ENCODE results near the gene MYCL.

Gene MYCL

GRCh38 chr1:39898648-39899603, 2.8 kb downstream of the MYCL start:
- H3K36me3 ChIP-seq = peaks cover 0 to 20% (median 0%) of the 10 kb centered on the region in 11 experiments; a peak in 4 of 22 replicates
- no peak overlapping the region; a peak in 1 of 20 replicates for H3K4me3 ChIP-seq
- peaks cover 31 to 73% (median 63%) of the 10 kb centered on the region in 11 experiments for H3K27me3 ChIP-seq
- peaks cover 0 to 9% (median 0%) of the 10 kb centered on the region in 11 experiments; a peak in 4 of 22 replicates for H4K20me1 ChIP-seq
- H3K4me2 ChIP-seq = peak overlapping the region in 5 of 11 experiments; percentile 95 to 99 (median 96); a peak in 8 of 22 replicates
- TF ChIP-seq Cebpa-rat (IDR thresholded peaks at IDR 0.05) = no peak
- H3K4me1 ChIP-seq = peaks cover 5 to 70% (median 34%) of the 10 kb centered on the region in 10 experiments; a peak in 16 of 20 replicates
- H3K9me3 ChIP-seq (replicated peaks in 1 of 11) = no peaks in the 10 kb centered on the region
- no peak overlapping the region for H3K9ac ChIP-seq
- no peak overlapping the region for H3K27ac ChIP-seq

DNA sequence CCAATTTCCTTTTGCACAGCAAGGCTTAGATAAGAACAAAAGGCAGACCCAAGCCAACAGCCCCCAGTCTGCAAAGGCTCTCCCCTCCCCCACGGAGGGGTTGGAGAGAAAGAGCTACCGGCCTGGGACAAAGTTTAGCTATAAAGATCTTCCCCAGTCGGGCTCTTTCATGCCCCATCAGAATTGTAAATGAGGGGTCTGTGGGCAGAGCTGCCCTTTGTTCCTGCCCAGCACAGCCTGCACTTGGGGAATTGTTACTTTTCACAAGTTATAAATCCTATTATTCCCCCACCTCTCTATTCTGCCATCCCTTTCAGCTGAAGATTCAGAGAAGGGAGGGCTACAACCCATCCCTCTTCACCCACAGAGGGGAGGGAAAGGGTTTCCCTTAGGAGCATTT, 3.5 kb downstream of the MYCL start:
- Histone ChIP-seq H3K4me2 (peak overlapping the region in 3 of 11 experiments; percentile 95 to 99 (median 96); a peak in 4 of 22 replicates), H3K4me1 (peaks cover 5 to 74% (median 37%) of the 10 kb centered on the region in 10 experiments; a peak in 17 of 20 replicates), H3K4me3 (no peak overlapping the region), H3K27ac (no peak overlapping the region), H3K9ac (no peak overlapping the region), H3K36me3 (peaks cover 0 to 20% (median 0%) of the 10 kb centered on the region in 11 experiments; a peak in 4 of 22 replicates), H3K27me3 (peaks cover 27 to 65% (median 56%) of the 10 kb centered on the region in 11 experiments), H4K20me1 (peaks cover 0 to 9% (median 0%) of the 10 kb centered on the region in 11 experiments; a peak in 4 of 22 replicates), H3K9me3 (replicated peaks in 1 of 11) (no peaks in the 10 kb centered on the region)
- TF ChIP-seq Cebpa-rat (IDR thresholded peaks at IDR 0.05) = no peak

DNA sequence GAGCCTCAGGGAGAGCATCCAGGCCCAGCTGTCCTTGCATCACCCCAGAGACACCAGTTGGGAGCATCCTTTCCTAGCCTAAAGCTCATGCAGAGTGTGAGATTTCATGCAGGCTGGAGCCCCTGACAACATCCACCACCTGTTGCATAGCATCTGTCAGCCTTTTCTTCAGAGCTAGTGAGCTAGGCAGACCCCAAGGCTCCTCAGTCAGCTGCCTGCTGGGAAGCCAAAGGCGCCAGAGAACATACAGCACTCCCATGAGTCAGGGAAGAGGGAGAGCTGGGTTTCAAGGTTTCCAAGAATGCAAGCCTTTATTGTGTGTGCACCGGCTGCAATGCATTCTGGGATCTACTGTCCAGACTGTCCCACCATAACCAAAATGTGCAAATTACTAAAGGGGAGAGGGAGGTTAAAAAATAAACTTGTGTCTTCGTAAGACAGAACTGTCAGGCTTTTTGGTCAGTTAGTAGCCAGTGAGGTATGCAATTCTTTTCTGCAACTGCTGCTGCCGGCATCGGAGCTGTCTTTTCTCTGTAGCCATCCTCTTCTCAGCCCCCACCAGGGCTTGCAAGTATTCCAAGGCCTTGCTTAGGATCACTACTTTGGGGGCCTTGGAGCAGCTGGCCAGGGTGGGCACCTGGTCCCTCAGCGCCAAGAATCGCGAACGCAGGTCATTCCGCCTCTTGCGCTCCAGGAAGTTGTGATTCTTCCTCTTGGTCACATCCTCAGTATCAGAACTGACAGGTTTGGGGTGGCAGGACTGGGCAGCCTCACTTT, 4.6 kb downstream of the MYCL start:
- Histone ChIP-seq H4K20me1 (peaks cover 0 to 9% (median 0%) of the 10 kb centered on the region in 11 experiments; a peak in 4 of 22 replicates), H3K27ac (no peak overlapping the region), H3K9ac (no peak overlapping the region)

DNA sequence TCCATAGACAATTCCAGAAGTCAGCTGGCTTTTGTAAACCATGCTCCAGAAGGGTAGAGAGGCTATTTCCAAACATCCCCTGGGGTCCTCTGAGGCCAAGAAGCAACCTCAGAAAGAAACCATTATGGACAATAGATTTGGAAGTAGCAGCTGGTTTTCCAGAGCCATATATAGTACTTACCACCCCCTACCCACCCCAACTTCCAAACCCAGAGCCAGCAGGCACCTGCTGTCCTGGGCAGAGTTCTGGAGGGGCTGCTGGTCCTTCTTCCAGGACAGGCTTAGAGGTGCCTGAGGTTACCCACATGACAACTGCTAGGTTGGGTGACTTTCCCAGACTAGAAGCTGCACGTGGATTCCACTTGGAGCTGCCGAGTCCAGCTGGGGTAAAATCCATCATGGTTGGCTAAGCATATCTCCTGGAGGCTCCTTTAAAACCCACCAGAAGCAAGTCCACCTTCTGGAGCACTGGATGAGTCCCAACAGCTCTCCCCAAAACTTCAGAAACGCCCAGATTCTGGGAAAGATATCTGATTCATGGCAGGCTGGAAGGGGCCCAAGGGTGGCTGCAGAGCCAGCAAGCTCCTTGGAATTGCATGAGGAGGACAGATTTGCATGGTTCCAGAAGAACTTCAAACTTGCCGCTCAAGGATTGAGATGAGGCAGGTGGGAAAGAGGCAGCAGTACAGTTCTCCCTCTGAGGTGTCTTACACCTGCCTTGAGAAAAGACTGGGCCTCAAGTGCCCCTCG, 5.8 kb downstream of the MYCL start:
- Histone ChIP-seq H3K9ac (no peak overlapping the region), H3K4me1 (peaks cover 5 to 85% (median 40%) of the 10 kb centered on the region in 10 experiments; a peak in 19 of 20 replicates), H3K27me3 (peaks cover 15 to 43% (median 33%) of the 10 kb centered on the region in 11 experiments), H3K9me3 (replicated peaks in 1 of 11) (no peaks in the 10 kb centered on the region), H3K36me3 (peaks cover 0 to 20% (median 0%) of the 10 kb centered on the region in 11 experiments; a peak in 4 of 22 replicates), H3K27ac (no peak overlapping the region), H4K20me1 (peaks cover 0 to 8% (median 0%) of the 10 kb centered on the region in 11 experiments; a peak in 4 of 22 replicates), H3K4me3 (no peak overlapping the region), H3K4me2 (peak overlapping the region in 8 of 11 experiments; percentile 7 to 54 (median 27); a peak in 9 of 22 replicates)
- TF ChIP-seq Cebpa-rat (IDR thresholded peaks at IDR 0.05) = no peak

More for the DNA sequence above, 4.6 kb downstream of the MYCL start:
- Histone ChIP-seq H3K4me1 (peaks cover 5 to 75% (median 36%) of the 10 kb centered on the region in 10 experiments; a peak in 17 of 20 replicates), H3K9me3 (replicated peaks in 1 of 11) (no peaks in the 10 kb centered on the region), H3K4me2 (peak overlapping the region in 1 of 11 experiments; percentile 6; a peak in 1 of 22 replicates), H3K27me3 (peaks cover 18 to 55% (median 45%) of the 10 kb centered on the region in 11 experiments), H3K36me3 (peaks cover 0 to 20% (median 0%) of the 10 kb centered on the region in 11 experiments; a peak in 4 of 22 replicates), H3K4me3 (no peak overlapping the region)
- no peak for TF ChIP-seq Cebpa-rat (IDR thresholded peaks at IDR 0.05)

- Histone ChIP-seq H3K4me2 (peak overlapping the region in 7 of 11 experiments; percentile 6 to 54 (median 24); a peak in 9 of 22 replicates), H3K27me3 (peaks cover 5 to 33% (median 24%) of the 10 kb centered on the region in 11 experiments), H3K36me3 (peaks cover 0 to 20% (median 0%) of the 10 kb centered on the region in 11 experiments; a peak in 4 of 22 replicates), H3K4me3 (no peak overlapping the region), H3K9me3 (replicated peaks in 1 of 11) (no peaks in the 10 kb centered on the region), H3K9ac (no peak overlapping the region), H3K27ac (no peak overlapping the region), H3K4me1 (peaks cover 0 to 84% (median 44%) of the 10 kb centered on the region in 10 experiments; a peak in 17 of 20 replicates), H4K20me1 (peaks cover 0 to 3% (median 0%) of the 10 kb centered on the region in 11 experiments; a peak in 2 of 22 replicates)
- TF ChIP-seq Cebpa-rat (IDR thresholded peaks at IDR 0.05) = no peak
These were observed 6.7 kb downstream of the MYCL start for GRCh38 chr1:39894884-39895495.

GRCh38 chr1:39892601-39893595, 8.8 kb downstream of the MYCL start:
- Histone ChIP-seq H3K27me3 (peaks cover 0 to 13% (median 3%) of the 10 kb centered on the region in 11 experiments; a peak in 7 of 22 replicates), H3K36me3 (peaks cover 0 to 20% (median 0%) of the 10 kb centered on the region in 11 experiments; a peak in 4 of 22 replicates), H3K27ac (peak overlapping the region in 3 of 11 experiments; percentile 85 to 91 (median 87); a peak in 6 of 22 replicates), H3K4me2 (peak overlapping the region in 6 of 11 experiments; percentile 37 to 83 (median 72); a peak in 12 of 22 replicates), H3K4me1 (peaks cover 0 to 85% (median 53%) of the 10 kb centered on the region in 10 experiments; a peak in 17 of 20 replicates), H3K9ac (no peak overlapping the region), H3K4me3 (no peak overlapping the region), H4K20me1 (no peaks in the 10 kb centered on the region), H3K9me3 (replicated peaks in 1 of 11) (no peaks in the 10 kb centered on the region)
- TF ChIP-seq Cebpa-rat (IDR thresholded peaks at IDR 0.05) = no peak
